Measurements from ENCODE around the gene ATP10A.

DNA sequence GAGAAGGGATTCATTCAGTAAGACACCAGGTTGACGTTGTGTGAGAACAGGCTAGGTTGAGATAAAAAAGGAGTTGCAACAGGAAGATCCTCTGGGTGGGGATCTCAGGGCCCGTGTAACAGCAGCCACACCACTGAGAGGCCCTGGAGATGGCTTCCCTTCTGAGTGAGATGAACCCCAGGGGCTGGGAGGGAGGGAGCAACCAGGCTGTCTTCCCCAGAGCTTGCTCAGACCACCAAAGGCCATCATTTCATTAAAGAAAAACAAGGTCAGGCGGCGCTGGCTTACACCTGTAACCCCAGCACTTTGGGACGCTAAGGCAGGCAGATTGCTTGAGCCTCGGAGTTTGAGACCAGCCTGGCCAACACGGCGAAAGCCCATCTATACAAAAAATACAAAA is 187.7 kb downstream of the ATP10A start:
- TF ChIP-seq, protein P1, sequence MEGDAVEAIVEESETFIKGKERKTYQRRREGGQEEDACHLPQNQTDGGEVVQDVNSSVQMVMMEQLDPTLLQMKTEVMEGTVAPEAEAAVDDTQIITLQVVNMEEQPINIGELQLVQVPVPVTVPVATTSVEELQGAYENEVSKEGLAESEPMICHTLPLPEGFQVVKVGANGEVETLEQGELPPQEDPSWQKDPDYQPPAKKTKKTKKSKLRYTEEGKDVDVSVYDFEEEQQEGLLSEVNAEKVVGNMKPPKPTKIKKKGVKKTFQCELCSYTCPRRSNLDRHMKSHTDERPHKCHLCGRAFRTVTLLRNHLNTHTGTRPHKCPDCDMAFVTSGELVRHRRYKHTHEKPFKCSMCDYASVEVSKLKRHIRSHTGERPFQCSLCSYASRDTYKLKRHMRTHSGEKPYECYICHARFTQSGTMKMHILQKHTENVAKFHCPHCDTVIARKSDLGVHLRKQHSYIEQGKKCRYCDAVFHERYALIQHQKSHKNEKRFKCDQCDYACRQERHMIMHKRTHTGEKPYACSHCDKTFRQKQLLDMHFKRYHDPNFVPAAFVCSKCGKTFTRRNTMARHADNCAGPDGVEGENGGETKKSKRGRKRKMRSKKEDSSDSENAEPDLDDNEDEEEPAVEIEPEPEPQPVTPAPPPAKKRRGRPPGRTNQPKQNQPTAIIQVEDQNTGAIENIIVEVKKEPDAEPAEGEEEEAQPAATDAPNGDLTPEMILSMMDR (IDR thresholded peaks at IDR 0.05) = no peak
- TF ChIP-seq POLR2A (IDR thresholded peaks at IDR 0.05) = no peak
